Fibroblast of skin of right quadriceps (primary cell): Measurements from ENCODE around the gene RBBP4.
A peak's percentile ranks its signal among the peaks of the same experiment; 100 is the strongest.
"Not testable (repeated sequence)": the region's sequence is repeated elsewhere in the genome, so short reads cannot be mapped to it uniquely, and the experiment has no call there.

Experiments
- DNase-seq: peaks from one replicate; pipeline ENCODE4 v3.0.0-alpha.2; 2013

The RBBP4 gene

DNA sequence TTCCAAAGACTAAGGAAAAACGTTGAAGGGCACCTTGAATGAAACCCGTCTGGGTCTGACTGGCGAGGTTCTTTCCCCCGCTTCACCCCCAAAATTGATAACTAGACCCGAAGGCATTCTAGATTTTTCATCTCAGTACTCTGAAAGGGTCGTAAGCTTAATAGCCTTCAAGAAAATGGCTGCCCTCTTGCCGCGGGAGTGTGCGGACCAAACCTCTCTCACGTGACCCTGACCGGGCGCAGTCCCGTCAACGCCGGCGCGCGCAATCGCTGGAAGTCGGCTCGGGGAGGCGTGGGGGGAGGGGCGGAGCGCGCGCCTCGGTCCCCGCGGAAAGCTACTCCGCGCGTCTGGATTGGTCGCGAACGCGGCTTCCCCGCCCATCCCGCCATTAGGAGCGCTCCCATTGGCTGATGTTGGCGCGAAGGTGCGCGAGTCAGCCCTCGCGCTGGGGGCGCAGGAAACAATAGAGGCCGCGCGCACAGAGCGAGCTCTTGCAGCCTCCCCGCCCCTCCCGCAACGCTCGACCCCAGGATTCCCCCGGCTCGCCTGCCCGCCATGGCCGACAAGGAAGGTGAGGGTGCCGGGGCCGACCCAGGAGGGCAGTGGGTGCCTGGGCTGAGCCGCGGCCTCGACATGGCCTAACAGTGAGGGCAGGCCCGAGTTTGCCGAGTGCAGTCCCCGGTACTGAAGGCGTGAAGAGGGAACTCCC, at the start of gene RBBP4:
Gene RBBP4 (plus strand): TSS at position 457 of the 709 bp plus-strand sequence. CDS start 99 bp downstream, at position 556.
- peak; percentile 98 for DNase-seq

DNA sequence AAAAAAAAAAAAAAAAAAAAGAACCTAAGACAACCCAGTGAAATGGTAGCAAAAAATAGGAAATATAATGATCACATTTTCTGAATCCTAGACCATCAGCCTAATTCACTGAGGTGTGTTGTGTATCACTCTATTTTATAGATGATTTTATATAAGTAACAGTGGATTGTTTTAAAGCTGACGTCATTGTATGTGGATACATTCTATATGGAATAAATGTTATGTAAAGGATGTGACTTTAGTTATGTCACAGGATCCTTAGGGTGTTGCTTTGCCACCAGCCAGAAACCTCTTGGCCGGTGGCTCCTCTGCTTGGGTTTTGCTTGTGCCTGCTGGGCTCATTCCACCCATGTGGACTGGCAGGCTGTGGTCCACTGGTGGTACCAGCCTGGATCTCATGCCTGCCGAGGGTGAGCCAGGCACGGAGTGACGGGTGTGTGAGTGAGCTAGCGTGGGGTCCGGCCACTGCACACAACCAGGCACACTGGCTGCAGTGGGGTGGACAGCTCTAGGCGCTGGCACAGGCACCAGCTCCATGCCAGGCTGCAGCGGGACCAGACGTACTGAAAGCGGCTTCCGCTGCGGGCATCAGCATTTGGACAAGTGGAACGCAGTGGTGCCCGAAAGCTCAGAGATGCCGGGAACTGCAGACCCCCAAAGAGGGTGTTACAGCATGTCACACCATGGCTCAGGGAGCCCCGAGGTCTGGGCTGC, 45.1 kb upstream of the RBBP4 start:
- no peak for DNase-seq

DNA sequence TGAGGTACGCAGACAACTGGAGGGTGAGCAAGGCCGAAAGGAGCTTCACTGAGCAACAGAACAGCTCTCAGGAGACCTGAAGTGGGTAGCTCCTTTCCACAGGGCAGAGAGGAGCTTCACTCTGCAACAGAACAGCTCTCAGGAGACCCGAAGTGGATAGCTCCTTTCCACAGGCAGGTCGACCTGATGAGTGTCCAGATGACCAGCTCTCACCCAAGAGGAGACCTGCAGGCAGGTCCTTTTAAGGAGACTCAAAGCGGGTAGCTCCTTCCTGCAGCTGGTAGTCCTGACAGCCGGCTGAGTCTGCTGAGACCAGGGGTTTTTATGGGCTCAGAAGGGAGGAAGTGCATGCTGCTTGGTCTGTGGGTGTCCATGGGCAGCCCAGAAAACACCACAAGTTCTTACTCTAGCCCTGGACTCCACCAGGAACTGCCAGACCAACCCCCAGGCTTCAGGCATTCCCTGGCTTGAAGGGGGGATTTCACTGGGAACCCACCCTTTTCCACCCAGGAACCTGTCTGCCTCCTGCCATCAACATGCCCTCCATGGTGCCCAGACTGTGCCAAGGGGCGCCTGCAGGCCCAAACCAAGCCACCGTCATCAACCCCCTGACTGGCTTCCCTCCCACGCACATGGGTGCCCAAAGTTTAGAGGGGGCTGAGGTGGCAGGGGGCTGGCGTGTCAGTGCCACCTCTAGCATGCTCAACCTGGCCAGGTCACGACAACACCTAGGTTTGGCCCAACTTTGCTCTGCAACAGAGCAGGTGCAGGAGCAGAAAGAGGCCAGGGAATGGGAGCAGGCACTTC, 44.2 kb upstream of the RBBP4 start:
- no peak for DNase-seq

DNA sequence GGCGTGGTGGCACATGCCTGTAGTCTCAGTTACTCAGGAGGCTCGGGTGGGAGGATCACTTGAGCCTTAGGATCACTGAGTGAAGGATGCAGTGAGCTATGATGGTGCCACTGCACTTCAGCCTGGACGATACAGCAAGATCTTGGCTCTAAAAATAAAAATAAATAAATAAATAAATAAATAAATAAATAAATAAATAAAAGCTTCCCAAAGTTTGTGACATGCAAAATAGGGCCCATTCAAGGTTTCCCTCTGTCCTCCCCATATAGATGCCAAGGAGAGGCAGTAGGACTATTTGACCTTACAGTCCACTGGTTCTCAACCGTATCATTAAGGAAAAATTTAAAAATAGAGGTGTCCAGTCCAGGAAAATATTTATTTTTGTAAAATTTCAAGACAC, 41.8 kb upstream of the RBBP4 start:
- no peak for DNase-seq

DNA sequence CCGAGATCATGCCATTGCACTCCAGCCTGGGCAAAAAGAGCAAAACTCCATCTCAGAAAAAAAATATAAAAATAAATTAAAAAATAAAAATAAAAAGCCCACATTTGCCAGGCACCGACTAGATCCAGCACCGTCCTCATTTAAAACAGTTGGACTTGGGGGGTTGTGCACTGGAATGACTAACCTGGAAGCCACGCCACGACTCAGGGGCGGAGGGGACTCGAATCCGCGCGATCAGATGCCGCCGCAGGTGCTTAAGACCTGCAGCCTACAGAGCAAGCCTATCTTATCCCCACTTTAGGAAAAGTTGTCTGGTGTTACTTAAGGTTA, 39.2 kb upstream of the RBBP4 start:
- DNase-seq: no peak

DNA sequence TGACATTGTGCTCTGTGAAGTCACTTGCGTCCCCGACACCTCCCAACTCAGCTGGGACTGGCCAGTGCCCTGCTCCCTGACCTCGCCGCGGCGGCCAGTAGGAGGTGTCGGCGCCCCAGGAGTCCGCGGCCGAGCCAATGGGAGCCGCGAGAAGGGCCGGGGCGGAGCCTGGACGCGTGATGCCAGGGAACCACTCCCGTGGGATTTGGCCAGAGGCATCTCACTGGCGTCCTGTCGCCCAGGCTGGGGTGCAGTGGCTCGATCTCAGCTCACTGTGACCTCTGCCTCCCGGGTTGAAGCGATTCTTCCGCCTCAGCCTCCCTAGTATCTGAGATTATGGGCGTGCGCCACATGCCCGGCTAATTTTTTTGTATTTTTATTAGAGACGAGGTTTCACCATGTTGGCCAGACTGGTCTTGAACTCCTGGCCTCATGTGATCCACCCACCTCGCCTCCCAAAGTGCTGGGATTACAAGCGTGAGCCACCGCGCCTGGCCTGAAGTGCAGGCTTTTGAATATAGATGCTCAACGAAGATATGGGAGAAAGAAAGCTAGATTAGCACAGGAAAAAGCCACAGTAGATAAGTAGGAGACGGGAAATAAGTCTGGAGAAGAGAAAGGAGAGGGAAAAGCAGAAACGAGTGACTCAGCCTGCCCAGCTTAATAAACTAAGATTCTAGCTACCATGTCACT, 38.7 kb upstream of the RBBP4 start:
- peak; percentile 61 for DNase-seq

DNA sequence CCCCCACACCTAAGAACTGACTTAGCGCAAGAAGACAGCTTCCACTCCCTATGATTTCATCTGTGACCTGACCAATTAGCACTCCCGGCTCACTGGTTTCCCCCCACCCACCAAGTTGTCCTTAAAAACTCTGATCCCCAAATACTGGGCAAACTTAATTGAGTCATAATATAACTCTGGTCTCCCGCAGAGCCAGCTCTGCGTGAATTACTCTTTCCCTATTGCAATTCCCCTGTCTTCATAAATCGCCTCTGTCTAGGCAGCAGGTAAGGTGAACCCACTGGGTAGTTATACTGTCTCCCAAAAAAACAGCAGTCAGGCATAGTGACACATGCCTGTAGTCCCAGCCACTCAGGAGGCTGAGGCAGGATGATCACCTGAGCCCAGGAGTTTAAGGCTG, 37.5 kb upstream of the RBBP4 start:
- DNase-seq: no peak

DNA sequence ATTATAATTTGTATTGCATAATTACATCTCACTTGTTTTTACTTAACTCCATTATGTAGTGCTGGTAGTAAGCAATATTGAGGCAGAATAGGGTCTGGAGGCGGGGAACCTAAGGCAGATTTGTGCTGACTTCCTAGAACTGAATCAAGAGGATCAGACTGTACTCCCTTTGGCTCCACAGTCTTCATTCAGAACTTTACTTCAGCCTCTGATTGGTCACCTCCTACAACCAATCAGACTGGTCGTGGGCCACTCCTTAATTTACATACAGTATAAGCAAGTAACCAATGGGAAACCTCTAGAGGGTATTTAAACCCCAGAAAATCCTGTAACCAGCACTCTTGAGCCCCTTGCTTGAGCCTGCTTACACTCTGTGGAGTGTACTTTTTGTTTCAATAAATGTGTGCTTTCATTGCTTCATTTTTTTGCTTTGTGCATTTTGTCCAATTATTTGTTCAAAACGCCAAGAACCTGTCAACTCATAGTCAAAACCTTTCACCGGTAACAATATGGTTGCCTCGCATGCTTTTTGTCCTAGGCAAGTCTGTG, 32.3 kb upstream of the RBBP4 start:
- DNase-seq: no peak

DNA sequence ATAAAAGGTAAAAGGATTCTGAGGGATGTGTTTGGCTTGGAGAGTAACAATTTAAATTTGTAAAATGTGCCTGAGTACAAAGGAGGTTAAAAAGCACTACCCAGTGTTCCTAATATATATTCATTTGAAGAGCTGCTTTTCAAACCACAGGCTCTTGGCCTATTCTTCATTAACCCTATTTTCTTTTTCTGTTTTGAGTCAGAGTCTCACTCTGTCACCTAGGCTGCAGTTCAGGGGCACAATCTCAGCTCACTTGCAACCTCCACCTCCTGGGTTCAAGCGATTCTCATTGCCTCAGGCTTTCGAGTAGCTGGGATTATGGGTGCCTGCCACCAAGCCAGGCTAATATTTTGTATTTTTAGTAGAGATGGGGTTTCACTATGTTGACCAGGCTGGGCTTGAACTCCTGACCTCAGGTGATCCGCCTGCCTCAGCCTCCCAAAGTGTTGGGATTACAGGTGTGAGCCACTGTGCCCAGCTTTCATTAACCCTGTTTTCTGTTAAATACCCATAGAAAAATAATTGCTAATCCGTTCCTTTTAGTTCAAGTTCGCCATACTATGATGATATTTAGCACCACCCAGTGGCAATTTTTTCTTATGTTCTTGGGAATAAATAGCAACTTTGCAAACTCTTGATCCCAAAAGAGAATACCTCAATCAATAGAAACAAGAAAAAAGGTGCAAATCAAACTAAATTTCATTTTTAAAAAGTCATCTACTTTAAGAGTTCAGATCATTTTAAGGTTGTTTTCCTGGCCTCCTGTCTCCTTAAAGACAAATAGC, 31.1 kb upstream of the RBBP4 start:
- DNase-seq: peak; percentile 14

DNA sequence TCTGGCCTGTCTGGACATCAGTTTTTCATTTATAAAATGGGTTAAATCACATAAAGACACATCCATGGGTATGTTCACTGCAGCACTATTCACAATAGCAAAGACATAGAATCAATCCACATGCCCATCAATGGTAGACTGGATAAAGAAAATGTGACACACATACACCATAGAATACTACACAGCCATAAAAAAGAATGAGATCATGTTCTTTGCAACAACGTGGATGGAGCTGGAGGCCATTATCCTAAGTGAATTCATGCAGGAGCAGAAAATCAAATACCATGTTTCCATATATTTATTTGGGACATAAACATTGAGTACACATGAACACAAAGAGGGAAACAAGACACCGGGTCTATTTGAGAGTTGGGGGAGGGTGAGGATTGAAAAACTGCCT, 28.8 kb upstream of the RBBP4 start:
- DNase-seq: no peak

DNA sequence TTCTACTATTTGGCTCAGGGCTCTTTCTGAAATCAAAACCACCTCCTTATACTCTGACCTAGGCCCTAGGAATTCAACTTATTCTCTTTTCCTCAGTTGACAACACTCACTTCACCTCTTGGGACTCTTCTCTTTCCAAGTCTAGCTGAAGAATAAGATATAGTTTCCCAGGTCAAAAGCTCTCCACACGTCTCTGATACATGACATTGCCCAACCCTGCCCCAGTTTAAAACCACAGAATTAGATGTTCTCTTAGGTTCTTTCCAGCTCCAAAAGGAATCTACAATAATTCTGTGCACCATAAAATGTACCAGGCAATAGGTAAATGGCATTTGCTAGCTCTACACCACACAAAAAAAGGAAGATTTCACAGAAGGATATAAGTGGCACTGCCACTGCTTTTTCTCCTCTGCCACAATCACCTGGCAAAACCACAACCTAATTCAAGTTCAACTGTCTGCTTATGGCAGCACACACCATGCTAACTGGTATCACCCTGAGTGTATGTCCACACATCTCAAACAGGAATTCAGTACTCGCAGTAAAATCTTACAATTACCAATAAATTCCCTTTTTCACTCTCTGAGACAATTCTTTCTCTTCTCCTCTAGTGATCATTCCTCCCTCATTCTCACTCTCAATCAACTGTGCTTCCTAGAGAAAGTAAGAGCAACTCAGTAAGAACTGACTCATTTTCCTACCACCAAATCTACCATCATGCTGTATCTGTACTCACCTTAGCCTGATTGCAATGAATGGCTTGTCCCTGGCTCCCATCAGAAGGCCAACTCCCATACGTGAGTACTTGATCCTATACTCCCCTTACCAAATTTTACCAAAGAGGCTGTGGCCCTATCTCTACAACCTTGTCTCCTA, 28.0 kb upstream of the RBBP4 start:
- DNase-seq: no peak

DNA sequence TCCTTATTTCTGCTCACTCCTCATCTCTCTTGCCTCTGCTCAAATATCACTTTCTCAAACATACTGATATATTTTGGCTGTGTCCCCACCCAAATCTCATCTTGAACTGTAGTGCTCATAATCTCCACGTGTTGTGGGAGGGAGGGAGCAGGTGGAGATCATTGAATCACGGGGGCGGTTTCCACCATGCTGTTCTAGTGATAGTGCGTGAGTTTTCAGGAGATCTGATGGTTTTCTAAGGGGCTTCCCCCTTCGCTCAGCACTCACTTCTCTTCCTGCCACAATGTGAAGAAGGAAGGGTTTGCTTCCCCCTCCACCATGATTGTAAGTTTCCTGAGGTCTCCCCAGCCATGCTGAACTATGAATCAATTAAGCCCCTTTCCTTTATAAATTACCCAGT, 27.2 kb upstream of the RBBP4 start:
- no peak for DNase-seq

DNA sequence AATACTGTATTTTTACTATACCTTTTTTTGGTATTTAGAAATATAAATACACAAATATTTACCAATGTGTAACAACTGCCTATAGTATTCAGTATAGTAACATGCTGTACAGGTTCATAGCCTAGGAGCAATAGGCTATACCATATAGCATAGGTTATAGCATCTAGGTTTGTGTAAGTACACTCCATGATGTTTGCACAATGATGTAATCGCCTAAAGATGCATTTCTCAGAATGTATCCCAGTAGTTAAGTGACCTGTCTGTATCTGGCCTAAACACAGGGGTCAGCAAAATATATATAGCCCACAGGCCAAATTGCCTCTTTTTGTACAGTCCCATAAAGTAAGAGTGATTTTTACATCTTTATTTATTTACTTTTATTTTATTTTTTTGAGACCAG, 24.8 kb upstream of the RBBP4 start:
- no peak for DNase-seq

DNA sequence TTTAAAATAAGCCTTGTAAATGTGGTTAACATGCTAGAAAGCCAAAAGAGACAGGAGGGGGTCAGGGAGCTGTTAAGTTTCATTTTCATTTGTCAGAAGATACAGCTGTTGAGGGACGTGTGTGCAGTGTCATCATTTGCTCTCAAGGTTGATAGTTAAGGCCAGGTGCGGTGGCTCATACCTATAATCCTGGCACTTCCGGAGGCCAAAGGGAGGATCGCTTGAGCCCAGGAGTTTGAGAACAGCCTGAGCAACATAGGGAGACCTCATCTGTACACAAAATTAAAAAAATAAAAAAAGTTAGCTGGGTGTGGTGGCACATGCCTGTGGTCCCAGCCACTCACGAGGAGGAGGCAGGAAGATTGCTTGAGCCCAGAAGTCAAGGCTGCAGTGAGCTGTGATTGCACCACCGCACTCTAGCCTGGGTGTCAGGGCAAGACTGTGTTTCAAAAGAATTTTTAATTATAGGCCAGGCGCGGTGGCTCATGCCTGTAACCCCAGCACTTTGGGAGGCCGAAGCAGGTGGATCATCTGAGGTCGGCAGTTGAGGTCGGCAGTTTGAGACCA, 23.3 kb upstream of the RBBP4 start:
- DNase-seq: no peak

DNA sequence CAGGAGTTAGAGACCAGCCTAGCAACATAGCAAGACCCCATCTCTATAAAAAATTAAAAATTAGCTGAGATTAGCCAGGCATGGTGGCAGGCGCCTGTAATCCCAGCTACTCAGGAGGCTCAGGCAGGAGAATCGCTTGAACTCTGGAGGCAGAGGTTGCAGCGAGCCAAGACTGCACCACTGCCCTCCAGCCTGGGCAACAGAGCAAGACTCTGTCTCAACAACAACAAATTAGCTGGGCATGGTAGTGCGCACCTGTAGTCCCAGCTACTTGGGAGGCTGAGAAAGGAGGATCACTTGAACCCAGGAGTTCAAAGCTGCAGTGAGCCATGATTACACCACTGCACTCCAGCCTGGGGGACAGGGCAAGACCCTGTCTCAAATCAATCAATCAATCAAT, 20.8 kb upstream of the RBBP4 start:
- DNase-seq: not testable (repeated sequence)

DNA sequence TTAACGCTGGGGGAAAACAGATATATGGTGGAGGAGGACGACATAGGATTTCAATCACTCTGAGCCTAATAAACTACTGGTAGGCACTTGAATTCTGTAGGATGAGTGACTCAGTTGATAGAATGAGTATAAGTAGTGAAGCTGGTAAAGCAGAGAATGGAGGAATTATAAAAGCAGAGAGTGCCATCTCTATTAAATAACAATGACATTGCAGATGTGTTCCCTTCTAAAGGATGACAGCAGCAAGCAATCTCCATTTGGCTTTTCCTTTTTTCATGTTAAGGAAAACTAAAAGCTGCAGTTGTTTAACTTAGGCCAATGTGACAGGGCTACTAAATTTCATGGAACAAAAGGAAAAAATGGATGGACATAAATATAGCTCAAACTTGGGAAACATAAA, 18.2 kb upstream of the RBBP4 start:
- no peak for DNase-seq

DNA sequence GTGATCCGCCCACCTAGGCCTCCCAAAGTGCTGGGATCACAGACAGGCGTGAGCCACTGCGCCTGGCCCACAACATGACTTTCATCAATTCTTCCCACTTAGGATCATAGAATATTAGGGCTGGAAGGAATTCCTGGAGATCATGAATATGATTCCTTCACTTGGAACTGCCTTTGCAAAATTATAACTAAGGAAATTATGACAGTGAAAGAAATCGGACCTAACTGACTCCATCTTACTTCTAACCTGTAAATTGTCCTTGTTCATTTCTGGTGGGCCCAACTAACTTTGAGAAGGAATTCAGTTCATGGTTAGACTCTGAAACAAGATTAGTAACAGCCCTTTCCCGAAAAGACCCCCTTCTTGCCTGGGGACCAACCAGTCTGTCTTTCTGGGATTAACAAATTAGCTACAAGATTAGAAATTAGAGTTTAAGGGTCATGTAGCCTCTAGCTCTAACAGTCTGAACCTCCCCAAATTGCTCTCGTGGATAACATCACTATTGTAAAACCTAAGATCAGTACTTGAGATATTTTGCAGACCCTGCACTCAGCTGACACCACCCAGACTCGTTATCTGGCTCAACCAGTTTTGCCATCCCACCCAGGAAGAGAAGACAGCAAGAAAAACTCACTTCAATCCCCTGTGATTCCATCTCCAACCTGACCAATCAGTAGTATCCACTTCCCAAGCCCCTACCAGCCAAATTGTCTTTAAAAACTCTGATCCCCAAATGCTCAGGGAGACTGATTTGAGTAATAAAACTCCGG, 15.3 kb upstream of the RBBP4 start:
- no peak for DNase-seq

DNA sequence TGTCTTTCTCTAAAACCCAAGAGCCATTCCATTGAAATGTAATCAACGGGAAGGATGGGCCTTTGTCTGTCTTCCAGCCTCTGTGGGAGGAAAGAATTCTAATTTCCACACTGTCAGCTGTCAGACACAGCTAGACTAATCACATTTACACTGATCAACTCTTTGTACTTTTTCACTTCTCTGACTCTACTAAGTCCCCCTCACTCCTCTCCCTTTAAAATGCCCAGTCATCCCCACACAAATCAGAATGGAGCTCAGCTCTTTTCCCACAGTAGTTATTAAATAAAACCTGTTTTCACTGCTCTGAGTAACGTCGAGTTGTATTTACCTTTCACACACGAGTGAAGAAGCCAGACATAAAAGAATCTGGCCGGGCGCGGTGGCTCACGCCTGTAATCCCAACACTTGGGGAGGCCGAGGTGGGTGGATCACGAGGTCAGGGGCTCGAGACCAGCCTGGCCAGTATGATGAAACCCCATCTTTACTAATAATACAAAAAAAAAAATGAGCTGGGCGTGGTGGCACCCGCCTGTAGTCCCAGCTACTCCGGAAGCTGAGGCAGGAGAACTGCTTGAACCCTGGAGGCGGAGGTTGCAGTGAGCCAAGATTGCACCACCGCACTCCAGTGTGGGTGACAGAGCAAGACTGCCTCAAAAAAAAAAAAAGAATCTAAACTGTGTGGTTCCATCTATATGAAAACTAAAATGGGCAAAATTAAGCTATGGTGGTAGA, 13.9 kb upstream of the RBBP4 start:
- no peak for DNase-seq

DNA sequence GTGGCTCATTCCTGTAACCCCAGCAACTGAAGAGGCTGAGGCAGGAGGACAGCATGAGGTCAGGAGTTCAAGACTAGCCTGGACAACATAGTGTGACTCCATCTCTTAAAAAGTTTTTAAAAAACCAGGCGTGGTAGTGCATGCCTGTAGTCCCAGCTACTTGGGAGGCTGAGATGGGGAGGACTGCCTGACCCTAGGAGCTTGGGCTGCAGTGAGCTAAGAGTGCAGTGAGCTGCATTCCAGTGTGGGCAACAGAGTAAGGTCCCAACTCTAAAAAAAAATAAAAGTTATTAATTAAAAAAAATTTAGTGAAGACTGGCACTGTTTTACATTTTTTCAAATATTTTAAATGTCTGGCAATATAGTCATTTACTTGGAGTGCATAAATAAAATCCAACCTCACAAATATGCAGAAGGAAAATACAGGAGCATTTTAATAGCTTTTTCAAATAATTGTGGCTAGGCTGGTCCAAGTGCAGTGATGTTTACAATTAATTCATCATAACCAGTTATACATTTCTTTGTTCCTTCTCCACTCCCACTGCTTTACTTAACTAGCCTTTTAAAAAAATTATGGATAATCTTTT, 11.4 kb upstream of the RBBP4 start:
- peak; percentile 65 for DNase-seq
